ENCODE measurements around the gene DLL3.
A peak's percentile ranks its signal among the peaks of the same experiment; 100 is the strongest.

The DLL3 gene

DNA sequence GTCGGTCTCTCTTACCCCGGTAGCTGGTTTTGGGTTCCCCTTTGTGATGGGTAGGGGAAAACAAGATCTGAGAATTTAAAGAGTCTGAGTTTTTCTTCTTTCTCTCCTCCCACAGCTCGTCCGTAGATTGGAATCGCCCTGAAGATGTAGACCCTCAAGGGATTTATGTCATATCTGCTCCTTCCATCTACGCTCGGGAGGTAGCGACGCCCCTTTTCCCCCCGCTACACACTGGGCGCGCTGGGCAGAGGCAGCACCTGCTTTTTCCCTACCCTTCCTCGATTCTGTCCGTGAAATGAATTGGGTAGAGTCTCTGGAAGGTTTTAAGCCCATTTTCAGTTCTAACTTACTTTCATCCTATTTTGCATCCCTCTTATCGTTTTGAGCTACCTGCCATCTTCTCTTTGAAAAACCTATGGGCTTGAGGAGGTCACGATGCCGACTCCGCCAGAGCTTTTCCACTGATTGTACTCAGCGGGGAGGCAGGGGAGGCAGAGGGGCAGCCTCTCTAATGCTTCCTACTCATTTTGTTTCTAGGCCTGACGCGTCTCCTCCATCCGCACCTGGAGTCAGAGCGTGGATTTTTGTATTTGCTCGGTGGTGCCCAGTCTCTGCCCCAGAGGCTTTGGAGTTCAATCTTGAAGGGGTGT, 9.1 kb downstream of the DLL3 start:
- no peak for DNase-seq (ENCODE audit: low read depth)
- peak overlapping the region; percentile 61 for H3K4me3 ChIP-seq (ENCODE audit: low read depth, low read length)
- no peak for TF ChIP-seq CTCF (IDR thresholded peaks at IDR 0.05; ENCODE audit: control insufficient read depth, extremely low read depth, insufficient read depth)

DNA sequence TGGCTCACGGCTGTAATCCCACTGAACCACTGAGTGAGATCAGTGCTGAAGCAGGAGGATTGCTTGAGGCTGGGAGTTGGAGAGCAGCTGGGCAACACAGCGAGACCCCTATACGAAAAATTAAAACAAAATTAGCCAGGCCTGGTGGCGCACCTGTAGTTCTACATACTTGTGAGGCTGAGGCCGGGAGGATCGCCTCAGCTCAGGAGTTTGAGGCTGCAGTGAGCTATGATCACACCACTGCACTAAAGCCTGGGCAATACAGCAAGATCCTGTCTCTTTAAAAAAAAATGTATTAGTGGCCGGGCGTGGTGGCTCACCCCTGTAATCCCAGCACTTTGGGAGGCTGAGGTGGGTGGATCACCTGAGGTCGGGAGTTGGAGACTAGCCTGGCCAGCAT, 9.9 kb downstream of the DLL3 start:
- TF ChIP-seq CTCF (IDR thresholded peaks at IDR 0.05; ENCODE audit: control insufficient read depth, extremely low read depth, insufficient read depth): no peak
- no peak for DNase-seq (ENCODE audit: low read depth)

DNA sequence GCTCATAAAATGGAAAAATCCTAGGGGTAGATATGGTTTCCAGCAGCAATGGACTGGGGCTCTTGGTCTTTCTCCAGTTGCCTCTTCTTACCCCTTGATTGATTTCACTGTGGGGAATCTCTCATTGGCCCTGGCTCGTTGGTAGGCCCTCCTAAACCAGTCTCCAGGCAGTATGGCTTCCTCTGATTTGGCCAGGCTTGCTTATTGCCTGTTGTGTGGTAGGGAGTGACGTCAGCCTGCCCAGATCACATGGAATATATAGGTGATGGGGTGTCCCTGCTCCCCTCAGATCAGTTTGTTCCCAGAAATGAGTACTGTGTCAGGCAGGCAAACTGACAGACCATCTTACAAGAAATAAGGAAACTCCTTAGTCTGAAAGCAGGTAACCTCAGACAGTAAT, 10.5 kb downstream of the DLL3 start:
- no peak for TF ChIP-seq CTCF (IDR thresholded peaks at IDR 0.05; ENCODE audit: control insufficient read depth, extremely low read depth, insufficient read depth)
- no peak for DNase-seq (ENCODE audit: low read depth)
- H3K4me3 ChIP-seq (ENCODE audit: low read depth, low read length): no peak overlapping the region

More for the DNA sequence above, 9.9 kb downstream of the DLL3 start:
- no peak overlapping the region for H3K4me3 ChIP-seq (ENCODE audit: low read depth, low read length)

GRCh38 chr19:39512988-39513387, 14.2 kb downstream of the DLL3 start:
- TF ChIP-seq CTCF (IDR thresholded peaks at IDR 0.05; ENCODE audit: control insufficient read depth, extremely low read depth, insufficient read depth): no peak
- no peak for DNase-seq (ENCODE audit: low read depth)
- no peak overlapping the region for H3K4me3 ChIP-seq (ENCODE audit: low read depth, low read length)

DNA sequence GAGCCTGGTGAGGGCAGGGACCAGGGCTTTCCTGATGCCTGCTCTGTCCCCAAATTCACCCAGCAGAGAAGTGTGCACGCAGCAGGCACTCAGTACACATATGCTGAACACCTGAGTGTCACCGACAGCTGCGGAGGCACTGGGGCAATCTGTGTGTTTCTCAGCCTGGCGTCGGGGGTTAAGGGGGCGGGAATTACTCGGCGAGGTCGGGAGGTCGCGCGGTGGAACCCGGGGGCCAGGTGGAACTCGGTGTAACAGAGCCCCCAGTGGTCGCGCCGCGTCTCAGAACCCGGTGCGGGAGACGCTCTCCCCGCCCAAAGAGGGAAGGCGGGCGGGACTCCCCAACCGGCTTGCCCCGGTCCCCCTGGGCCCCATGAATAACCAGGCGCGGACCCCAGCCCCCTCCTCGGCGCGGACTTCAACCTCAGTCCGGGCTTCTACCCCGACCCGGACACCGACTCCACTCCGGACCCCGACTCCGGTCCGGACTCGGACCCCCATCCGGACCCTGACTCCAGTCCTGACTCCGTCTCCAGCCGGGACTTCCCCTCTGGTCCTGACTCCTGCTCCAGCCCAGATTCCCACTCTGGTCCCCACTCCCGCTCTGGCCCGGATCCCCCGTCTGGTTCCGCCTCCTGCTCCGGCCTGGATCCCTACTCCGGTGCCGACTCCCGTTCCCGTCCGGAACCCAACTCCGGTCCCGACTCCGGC, 16.2 kb downstream of the DLL3 start, which contains the start of gene SELENOV:
Gene SELENOV (plus strand): TSS at position 300 of the 711 bp plus-strand sequence. CDS start 74 bp downstream, at position 374.
- peak within 1 kb of the TSS; percentile 35 for H3K4me3 ChIP-seq (ENCODE audit: low read depth, low read length)
- no peak for TF ChIP-seq CTCF (IDR thresholded peaks at IDR 0.05; ENCODE audit: control insufficient read depth, extremely low read depth, insufficient read depth)
- DNase-seq (ENCODE audit: low read depth): no peak

DNA sequence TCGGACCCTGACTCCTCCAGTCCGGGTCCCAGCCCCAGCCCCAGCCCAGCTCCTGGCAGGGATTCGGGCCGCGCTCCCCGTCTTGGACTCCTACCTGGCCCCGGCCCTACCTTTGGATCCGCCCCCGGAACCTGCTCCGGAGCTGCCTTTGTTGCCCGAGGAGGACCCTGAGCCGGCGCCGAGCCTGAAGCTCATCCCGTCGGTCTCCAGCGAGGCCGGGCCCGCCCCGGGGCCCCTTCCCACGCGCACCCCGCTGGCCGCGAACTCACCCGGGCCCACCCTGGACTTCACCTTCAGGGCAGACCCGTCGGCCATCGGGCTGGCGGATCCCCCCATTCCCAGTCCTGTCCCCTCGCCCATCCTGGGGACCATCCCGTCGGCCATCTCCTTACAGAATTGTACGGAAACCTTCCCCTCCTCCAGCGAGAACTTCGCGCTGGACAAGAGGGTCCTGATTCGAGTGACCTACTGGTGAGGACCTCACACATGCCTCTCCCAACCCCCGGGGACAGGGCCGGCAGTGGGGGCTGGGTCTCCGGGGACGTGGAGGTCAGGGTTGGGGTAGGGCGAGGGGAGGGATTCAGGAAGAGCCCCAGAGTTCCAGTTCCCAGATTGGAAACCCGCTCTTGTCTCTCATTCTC, 16.9 kb downstream of the DLL3 start:
- TF ChIP-seq CTCF (IDR thresholded peaks at IDR 0.05; ENCODE audit: control insufficient read depth, extremely low read depth, insufficient read depth): no peak
- DNase-seq (ENCODE audit: low read depth): no peak
- peak overlapping the region; percentile 35 for H3K4me3 ChIP-seq (ENCODE audit: low read depth, low read length)
